CD14-positive monocyte (primary cell): ENCODE measurements around the gene TEAD4. TPM values are rescaled to one million over a fixed set of nuclear protein-coding genes. Genes with fewer than 3 reads are reported as not detected.

Source experiments
- DNase-seq, 3 donors: peaks; one replicate each; pipeline ENCODE4 v3.0.0-alpha.2; 2011 to 2022
- H2AFZ ChIP-seq: 2 replicates; pipeline ENCODE4 v1.6.0; 2012; ENCODE audit warnings: mild to moderate bottlenecking, low read depth, low read length, inconsistent platforms; ENCODE audit not compliant: insufficient read depth, poor library complexity, severe bottlenecking
- H3K27ac ChIP-seq, 2 donors: 1 replicate in 1 of 2; 2 replicates in 1 of 2; pipeline ENCODE4 v1.5.1; 2012 to 2013; ENCODE audit warnings: low read length in 2 of 2, control low read depth in 1 of 2, inconsistent platforms in 1 of 2, low read depth in 1 of 2, mild to moderate bottlenecking in 1 of 2
- H3K27me3 ChIP-seq, 2 donors: one replicate each; pipeline versions ENCODE4 v1.6.0 to v1.6.1; 2011 to 2013; ENCODE audit warnings: low read length in 2 of 2; ENCODE audit not compliant: control insufficient read depth in 2 of 2, insufficient read depth in 2 of 2
- H3K36me3 ChIP-seq, 2 donors: replicated peaks in 1 of 2; 1 replicate in 1 of 2; 2 replicates in 1 of 2; pipeline versions ENCODE4 v1.5.1 to v1.6.1; 2012 to 2013; ENCODE audit warnings: low read length in 2 of 2, control low read depth in 1 of 2, inconsistent platforms in 1 of 2, mild to moderate bottlenecking in 1 of 2; ENCODE audit not compliant: insufficient read depth in 2 of 2, control insufficient read depth in 1 of 2
- H3K4me1 ChIP-seq, 2 donors: 1 replicate in 1 of 2; 2 replicates in 1 of 2; pipeline versions ENCODE4 v1.5.1 to v1.6.1; 2012 to 2013; ENCODE audit warnings: low read length in 2 of 2, control low read depth in 1 of 2, inconsistent platforms in 1 of 2, mild to moderate bottlenecking in 1 of 2, moderate library complexity in 1 of 2; ENCODE audit not compliant: insufficient read depth in 2 of 2, control insufficient read depth in 1 of 2
- H3K4me2 ChIP-seq: replicated peaks from 2 replicates; pipeline ENCODE3; 2012; ENCODE audit warnings: low read length, moderate library complexity, mild to moderate bottlenecking; ENCODE audit not compliant: poor library complexity, severe bottlenecking; ENCODE audit errors: extremely low read depth
- H3K4me3 ChIP-seq, 3 experiments: fragments of 200-600 bp in 1 of 3; sonication (generic) in 1 of 3; replicated peaks in 1 of 3; 1 replicate in 2 of 3; 2 replicates in 1 of 3; pipeline ENCODE4 v1.5.1; 2011 to 2013; ENCODE audit warnings: low read length in 3 of 3, mild to moderate bottlenecking in 3 of 3, control low read depth in 2 of 3, low read depth in 2 of 3, inconsistent platforms in 1 of 3, moderate library complexity in 1 of 3
- H3K79me2 ChIP-seq: 2 replicates; pipeline ENCODE4 v1.6.0; 2012; ENCODE audit warnings: mild to moderate bottlenecking, control low read depth, inconsistent platforms, low read length, moderate library complexity; ENCODE audit not compliant: insufficient read depth
- H3K9ac ChIP-seq: 2 replicates; pipeline ENCODE4 v1.6.0; 2017; ENCODE audit warnings: low read length, mild to moderate bottlenecking; ENCODE audit not compliant: insufficient read depth, poor library complexity, severe bottlenecking
- H3K9me3 ChIP-seq, 2 donors: replicated peaks in 1 of 2; 1 replicate in 1 of 2; 2 replicates in 1 of 2; pipeline versions ENCODE4 v1.5.1 to v1.6.1; 2012 to 2013; ENCODE audit warnings: low read length in 2 of 2, control low read depth in 1 of 2; ENCODE audit not compliant: control insufficient read depth in 1 of 2, insufficient read depth in 1 of 2
- H4K20me1 ChIP-seq: 2 replicates; pipeline ENCODE4 v1.6.0; 2012; ENCODE audit warnings: mild to moderate bottlenecking, low read length, control low read depth, moderate library complexity; ENCODE audit not compliant: insufficient read depth
- H3K27ac Mint-ChIP-seq, 7 donors: one replicate each; pipeline ENCODE4 v1.8.0; 2020; ENCODE audit warnings: mild to moderate bottlenecking in 7 of 7, mixed read lengths in 7 of 7, moderate library complexity in 6 of 7, inconsistent platforms in 2 of 7
- H3K27me3 Mint-ChIP-seq, 3 donors: one replicate each; pipeline ENCODE4 v1.8.0; 2021 to 2022; ENCODE audit warnings: low read depth in 3 of 3, mild to moderate bottlenecking in 3 of 3, mixed read lengths in 3 of 3, moderate library complexity in 3 of 3, inconsistent platforms in 1 of 3
- H3K36me3 Mint-ChIP-seq, 2 donors: one replicate each; pipeline ENCODE4 v1.8.0; 2020; ENCODE audit warnings: mixed read lengths in 2 of 2, inconsistent platforms in 1 of 2, mild to moderate bottlenecking in 1 of 2
- H3K4me1 Mint-ChIP-seq: one replicate; pipeline ENCODE4 v1.8.0; 2020; ENCODE audit warnings: mild to moderate bottlenecking, mixed read lengths
- H3K4me3 Mint-ChIP-seq, 2 donors: one replicate each; pipeline ENCODE4 v1.8.0; 2020; ENCODE audit warnings: mild to moderate bottlenecking in 2 of 2, mixed read lengths in 2 of 2, moderate library complexity in 1 of 2
- H3K9me3 Mint-ChIP-seq, 7 donors: one replicate each; pipeline ENCODE4 v1.8.0; 2020 to 2022; ENCODE audit warnings: mixed read lengths in 7 of 7, mild to moderate bottlenecking in 6 of 7, moderate library complexity in 6 of 7, inconsistent platforms in 2 of 7
- CTCF ChIP-seq: fragments of 200-600 bp; IDR thresholded peaks from one replicate; pipeline ENCODE4 v1.8.0; 2022; ENCODE audit warnings: antibody characterized with exemption, mild to moderate bottlenecking
- WGBS: methylation state at CpG from one replicate; pipeline ENCODE4 v1.1.5; 2013; ENCODE audit warnings: missing lambda C conversion rate; ENCODE audit not compliant: insufficient coverage; 5-methylcytosine and 5-hydroxymethylcytosine counted together
- intact Hi-C, 2 donors: fragments of 100-400 bp; cut with micrococcal nuclease; formaldehyde crosslinking; loops; one replicate each; pipeline versions ENCODE4 v1.15.0 to v1.15.1; 2023
- polyA plus RNA-seq, 3 donors: library from polyadenylated mRNA; depleted of rRNA in 1 of 3; unstranded in 2 of 3; stranded (reverse) in 1 of 3; fragments of 300-500 nt in 2 of 3; fragments of >200 nt in 1 of 3; fragmentation: Illumina TruSeq in 2 of 3; gene quantifications; 1 replicate in 2 of 3; 2 replicates in 1 of 3; pipeline ENCODE4 v1.2.3, GENCODE V29; 2012 to 2021

The TEAD4 gene
- polyA plus RNA-seq, 3 donors = not detected

GRCh38 chr12:2933586-2933985 is 25.6 kb upstream of the TEAD4 start:
- H3K4me1 Mint-ChIP-seq = no peaks in the 10 kb centered on the region
- intact Hi-C loops = no loop called here
- 99% methylated on average over 4 of the region's 6 CpGs for WGBS
- Histone ChIP-seq H2AFZ (no peak overlapping the region), H3K4me2 (no peak overlapping the region), H3K4me1 (no peaks in the 10 kb centered on the region), H4K20me1 (no peaks in the 10 kb centered on the region), H3K27ac (no peak overlapping the region), H3K4me3 (no peak overlapping the region), H3K27me3 (no peaks in the 10 kb centered on the region), H3K9ac (no peak overlapping the region), H3K9me3 (no peaks in the 10 kb centered on the region), H3K36me3 (no peaks in the 10 kb centered on the region), H3K79me2 (no peaks in the 10 kb centered on the region)
- H3K27me3 Mint-ChIP-seq = peaks cover 0 to 2% (median 0%) of the 10 kb centered on the region in 3 donors
- no peaks in the 10 kb centered on the region for H3K9me3 Mint-ChIP-seq
- TF ChIP-seq CTCF = no peak
- no peak for DNase-seq
- no peak overlapping the region for H3K4me3 Mint-ChIP-seq
- no peak overlapping the region for H3K27ac Mint-ChIP-seq
- H3K36me3 Mint-ChIP-seq = peaks cover 20 to 24% of the 10 kb centered on the region in 2 donors

DNA sequence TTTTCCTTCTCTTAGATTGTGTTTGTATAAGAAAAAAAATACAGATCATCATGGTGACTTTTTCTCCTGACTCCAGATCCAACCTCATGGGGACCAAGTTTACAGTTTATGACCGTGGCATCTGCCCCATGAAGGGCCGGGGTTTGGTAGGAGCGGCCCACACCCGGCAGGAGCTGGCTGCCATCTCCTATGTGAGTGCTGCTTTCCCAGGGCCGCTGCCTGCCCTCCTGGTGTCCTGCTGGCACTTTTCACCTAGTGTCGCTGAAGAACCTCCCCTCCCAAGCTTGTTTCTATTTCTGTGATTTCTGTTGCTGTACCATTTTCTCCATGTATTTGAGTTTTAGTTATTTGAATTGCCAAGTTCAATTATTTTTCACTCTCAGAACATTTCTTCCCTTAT is 24.8 kb upstream of the TEAD4 start:
- Histone ChIP-seq H3K4me3 (no peak overlapping the region), H3K79me2 (no peaks in the 10 kb centered on the region), H4K20me1 (no peaks in the 10 kb centered on the region), H3K9ac (no peak overlapping the region), H3K4me1 (no peaks in the 10 kb centered on the region), H3K36me3 (no peaks in the 10 kb centered on the region), H2AFZ (no peak overlapping the region), H3K4me2 (no peak overlapping the region), H3K27ac (no peak overlapping the region), H3K27me3 (no peaks in the 10 kb centered on the region), H3K9me3 (no peaks in the 10 kb centered on the region)
- no peaks in the 10 kb centered on the region for H3K4me1 Mint-ChIP-seq
- H3K36me3 Mint-ChIP-seq = peaks cover 20 to 27% of the 10 kb centered on the region in 2 donors
- no peak for DNase-seq
- intact Hi-C loops = no loop called here
- 94% methylated on average over 4 of the region's 6 CpGs for WGBS
- H3K9me3 Mint-ChIP-seq = no peaks in the 10 kb centered on the region
- no peaks in the 10 kb centered on the region for H3K27me3 Mint-ChIP-seq
- no peak overlapping the region for H3K4me3 Mint-ChIP-seq
- TF ChIP-seq CTCF = no peak
- H3K27ac Mint-ChIP-seq = no peak overlapping the region
